Occipital lobe (tissue), 2 donors: Measurements from ENCODE around the gene PCK2. TPM values are rescaled to one million over a fixed set of nuclear protein-coding genes. Genes with fewer than 3 reads are reported as not detected.
"Not testable (repeated sequence)": the region's sequence is repeated elsewhere in the genome, so short reads cannot be mapped to it uniquely, and the experiment has no call there.

Source experiments
- DNase-seq: peaks from one replicate; lab custom pipeline; 2025; lab: John Stamatoyannopoulos, UW
- total RNA-seq: library from RNA; depleted of rRNA; stranded (reverse); fragments of >200 nt; gene quantifications from one replicate; pipeline ENCODE4 v1.2.3, GENCODE V29; 2014

PCK2 gene
- total RNA-seq = 1.1 TPM

- peak; percentile 72 for DNase-seq
These were observed at the start of gene PCK2 for GRCh38 chr14:24093901-24094840. PCK2 (plus strand) TSS chr14:24094311; CDS start chr14:24094406, 95 bp downstream.

GRCh38 chr14:24049002-24049401 is 45.1 kb upstream of the PCK2 start:
- not testable (repeated sequence) for DNase-seq

DNA sequence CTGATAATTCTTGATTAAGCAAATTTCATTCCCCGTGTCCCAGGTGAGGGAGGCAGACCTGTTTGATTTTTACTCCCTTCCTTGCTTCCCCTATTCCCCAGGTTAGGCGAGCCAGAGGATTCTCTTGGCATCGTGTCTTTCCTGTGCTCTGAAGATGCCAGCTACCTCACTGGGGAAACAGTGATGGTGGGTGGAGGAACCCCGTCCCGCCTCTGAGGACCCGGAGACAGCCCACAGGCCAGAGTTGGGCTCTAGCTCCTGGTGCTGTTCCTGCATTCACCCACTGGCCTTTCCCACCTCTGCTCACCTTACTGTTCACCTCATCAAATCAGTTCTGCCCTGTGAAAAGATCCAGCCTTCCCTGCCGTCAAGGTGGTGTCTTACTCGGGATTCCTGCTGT is 43.4 kb upstream of the PCK2 start:
- DNase-seq = not testable (repeated sequence)

- DNase-seq = peak; percentile 10
These were observed 42.8 kb upstream of the PCK2 start for GRCh38 chr14:24051176-24051788.

GRCh38 chr14:24051789-24052655 is 42.1 kb upstream of the PCK2 start, which contains the start of gene CARMIL3:
CARMIL3 (plus strand) TSS chr14:24052009; CDS start chr14:24052154, 145 bp downstream.
- DNase-seq = peak; percentile 25

- peak; percentile 31 for DNase-seq
These were observed 41.2 kb upstream of the PCK2 start for GRCh38 chr14:24052656-24053547.

DNA sequence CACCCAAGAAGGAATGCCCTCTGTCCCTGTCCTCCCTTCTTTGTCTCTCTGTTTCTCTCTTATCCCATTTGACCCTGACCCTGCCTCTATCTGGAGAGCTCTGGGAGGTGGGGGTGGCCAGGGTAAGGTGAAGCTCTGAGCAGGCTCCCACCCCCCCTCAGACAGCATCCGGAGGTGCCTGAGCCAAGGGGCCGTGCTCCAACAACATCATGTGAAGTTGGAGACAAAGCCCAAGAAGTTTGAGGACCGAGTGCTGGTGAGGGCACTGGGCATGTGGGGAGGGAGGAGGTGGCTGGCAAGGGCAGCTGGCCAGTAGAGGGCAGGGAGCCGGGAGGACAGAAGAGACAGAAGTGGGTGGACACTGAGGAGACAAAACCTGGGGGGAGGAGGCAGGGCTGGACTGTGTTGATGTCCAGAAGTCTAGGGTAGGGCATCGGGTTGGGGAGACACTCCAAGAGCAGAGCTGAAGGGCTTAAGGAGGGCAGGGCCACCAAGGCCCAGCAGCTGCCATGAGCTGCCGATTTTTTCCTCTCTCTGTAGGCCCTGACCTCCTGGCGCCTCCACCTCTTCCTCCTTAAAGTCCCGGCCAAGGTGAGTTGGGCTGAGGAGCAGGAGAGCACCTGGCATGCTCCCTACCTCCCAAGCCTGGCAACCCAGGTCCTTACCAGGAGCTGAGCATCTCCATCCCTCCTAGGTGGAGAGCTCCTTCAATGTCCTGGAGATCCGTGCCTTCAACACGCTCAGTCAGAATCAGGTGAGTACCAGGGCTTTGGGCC is 40.4 kb upstream of the PCK2 start:
- DNase-seq = no peak

DNA sequence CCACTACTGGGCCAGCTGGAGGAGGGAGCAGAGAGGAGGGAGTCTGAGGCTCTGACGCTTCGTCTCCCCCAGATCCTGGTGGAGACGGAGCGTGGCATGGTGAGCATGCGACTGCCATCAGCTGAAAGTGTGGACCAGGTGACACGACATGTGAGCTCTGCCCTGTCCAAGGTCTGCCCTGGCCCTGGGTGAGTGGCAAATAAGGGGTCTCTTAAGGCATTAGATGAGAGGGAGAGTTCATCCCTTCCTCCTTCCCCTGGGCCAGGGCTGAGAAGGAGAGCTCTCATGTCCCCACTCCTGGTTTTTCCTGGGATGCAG is 39.8 kb upstream of the PCK2 start:
- DNase-seq = no peak

DNA sequence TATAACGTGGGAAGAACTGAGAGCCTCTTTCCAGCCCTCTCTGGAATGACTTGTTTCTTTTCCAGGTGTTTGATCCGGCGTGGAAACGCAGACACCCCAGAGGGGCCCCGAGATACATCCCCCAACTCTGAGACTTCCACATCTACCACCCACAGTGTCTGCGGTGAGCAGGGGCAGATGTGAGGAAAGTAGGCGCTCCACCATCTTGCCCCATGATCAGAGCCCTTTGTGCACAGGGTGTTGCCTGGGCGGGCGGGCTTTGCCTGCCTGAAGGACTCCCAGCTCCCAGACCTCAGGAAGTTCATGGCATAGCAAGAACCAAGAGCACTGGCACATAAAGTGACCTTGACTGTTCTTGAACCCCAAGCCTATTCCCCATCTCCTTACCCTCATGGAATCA is 39.5 kb upstream of the PCK2 start:
- no peak for DNase-seq

DNA sequence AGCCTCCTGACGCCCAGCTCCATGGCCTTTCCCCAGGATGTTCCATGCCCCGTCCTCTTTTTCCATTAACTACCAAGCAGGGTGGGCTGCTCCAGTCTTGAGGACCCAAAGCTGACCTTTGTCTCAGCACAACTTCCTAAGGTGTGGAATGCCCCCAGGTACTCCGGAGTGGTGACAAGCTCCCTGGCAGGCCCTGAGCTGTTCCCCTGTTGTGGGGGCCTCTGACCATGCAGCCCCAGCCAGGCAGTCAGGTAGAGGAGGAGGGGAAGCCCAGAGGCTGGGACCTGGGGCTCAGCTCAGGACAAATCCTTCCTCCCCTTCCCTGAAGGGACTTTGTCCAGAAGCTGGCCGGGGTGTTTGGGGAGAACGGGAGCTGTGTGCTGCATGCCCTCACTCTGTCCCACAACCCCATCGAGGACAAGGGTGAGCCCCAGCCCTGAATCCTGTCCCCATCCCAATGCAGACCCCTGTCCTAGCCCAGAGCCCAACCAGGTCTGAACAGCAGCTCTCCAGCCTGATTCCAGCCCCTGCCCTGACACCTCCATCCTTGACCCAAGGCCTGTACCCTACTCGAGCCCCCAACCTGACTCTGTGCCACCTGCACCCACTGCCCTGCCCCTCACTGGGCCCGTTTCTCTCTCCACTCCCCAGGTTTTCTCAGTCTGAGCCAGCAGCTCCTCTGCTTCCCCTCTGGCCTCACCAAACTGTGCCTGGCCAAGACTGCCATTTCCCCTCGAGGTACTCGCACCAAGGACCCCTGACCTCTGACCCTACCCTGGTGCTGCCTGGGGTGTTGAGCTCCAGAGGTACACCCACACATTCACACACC is 37.9 kb upstream of the PCK2 start:
- no peak for DNase-seq

DNA sequence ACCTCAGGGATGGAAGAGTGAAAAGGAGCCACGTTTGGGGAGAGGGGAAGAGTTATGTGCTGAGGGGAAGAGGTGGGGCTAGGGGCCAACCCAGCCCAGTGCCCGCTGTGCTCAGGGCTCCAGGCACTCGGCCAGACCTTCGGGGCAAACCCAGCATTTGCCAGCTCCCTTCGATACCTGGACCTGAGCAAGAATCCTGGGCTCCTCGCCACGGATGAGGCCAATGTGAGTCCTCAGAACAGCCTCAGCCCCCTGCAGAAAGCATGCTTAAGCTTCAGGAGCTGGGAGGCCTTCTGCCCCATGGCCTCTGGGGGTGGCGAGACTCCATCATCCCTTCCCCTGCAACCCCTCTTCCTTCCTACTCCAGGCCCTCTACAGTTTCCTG is 37.3 kb upstream of the PCK2 start:
- DNase-seq = no peak

GRCh38 chr14:24057271-24057670 is 36.8 kb upstream of the PCK2 start:
- DNase-seq = no peak

GRCh38 chr14:24057867-24058259 is 36.2 kb upstream of the PCK2 start:
- DNase-seq = no peak

DNA sequence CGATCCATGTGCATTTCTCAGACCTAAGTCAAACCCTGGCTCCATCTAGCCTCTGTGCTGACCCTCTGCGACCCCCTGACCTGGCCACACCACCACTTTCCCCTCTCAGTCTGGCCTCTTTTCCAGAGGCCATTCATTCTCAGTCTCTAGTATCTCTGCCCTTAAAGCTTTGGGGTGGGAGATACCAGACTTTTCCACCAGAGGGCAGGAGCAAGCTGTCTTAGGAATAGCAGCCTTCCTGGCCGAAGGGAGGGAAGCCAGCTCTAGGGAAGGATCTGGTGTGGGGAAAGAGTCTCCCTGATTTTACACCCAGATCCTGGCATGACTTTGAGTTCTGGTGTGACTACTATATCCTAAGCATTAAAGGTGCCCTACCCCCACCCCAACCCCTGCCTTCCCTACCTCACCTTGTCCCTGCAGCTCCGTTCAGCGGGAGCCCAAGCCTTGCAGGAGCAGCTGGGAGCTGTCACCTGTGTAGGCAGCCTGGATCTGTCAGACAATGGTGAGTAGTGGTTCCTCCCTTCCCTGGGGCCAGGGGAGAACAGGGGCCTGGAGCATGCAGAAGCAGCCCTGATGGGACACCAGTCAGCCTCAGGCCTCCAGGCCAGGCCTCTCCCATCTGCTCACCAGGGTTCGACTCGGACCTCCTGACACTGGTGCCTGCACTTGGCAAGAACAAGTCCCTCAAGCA is 35.7 kb upstream of the PCK2 start:
- peak; percentile 58 for DNase-seq

DNA sequence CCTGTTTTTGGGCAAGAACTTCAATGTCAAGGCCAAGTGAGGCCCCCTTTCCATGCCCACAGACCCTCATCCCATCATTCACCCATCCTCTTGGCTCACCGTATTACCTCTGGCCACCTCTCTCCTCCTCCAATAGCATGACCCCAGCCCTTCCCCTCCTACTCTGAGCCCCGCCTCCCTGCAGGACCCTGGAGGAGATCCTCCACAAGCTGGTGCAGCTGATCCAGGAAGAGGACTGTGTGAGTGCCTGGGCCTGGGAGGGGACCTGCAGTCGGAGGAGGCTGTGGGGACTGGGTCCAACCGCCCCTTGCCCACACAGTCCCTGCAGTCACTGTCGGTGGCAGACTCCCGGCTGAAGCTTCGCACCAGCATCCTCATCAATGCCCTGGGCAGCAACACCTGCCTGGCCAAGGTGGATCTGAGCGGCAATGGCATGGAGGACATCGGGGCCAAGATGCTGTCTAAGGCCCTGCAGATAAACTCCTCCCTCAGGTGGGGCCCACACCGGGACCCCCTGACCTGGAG is 35.1 kb upstream of the PCK2 start:
- no peak for DNase-seq

GRCh38 chr14:24059841-24060388 is 34.2 kb upstream of the PCK2 start:
- DNase-seq = no peak

DNA sequence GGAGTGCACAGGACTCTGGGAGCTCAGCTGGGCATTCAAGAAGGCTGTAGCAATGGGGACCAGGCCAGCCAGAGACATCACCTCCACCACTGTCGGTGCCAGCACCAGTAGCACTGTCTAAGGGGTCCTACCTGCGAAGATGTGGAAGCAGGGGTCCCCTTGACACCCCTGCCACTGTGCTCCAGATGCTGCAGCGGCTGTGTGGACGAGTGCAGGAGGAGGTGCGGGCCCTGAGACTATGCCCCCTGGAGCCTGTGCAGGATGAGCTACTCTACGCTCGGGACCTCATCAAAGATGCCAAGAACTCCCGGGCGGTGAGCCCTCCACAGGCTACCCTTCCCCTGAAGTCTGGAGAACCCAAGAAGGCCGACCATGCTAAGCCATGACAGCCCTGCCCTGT is 33.7 kb upstream of the PCK2 start:
- DNase-seq = no peak
